Tibial nerve (tissue), 4 donors: ENCODE results near the gene COPS9.

Source experiments
- EP300 ChIP-seq, 2 donors: sonication (generic); formaldehyde crosslinking; IDR thresholded peaks; one replicate each; pipeline ENCODE4 v1.6.1; 2017; ENCODE audit warnings: antibody characterized with exemption in 2 of 2, mild to moderate bottlenecking in 1 of 2
- POLR2A ChIP-seq, 2 donors: fragments of 450-650 bp; IDR thresholded peaks; one replicate each; pipeline ENCODE4 v1.6.1; 2017; ENCODE audit warnings: antibody characterized with exemption in 2 of 2, mild to moderate bottlenecking in 2 of 2, moderate library complexity in 2 of 2
- TF ChIP-seq, protein P1 (sequence below), 5 experiments: fragments of 200-600 bp in 3 of 5; fragments of 450-650 bp in 2 of 5; sonication (generic) in 3 of 5; IDR thresholded peaks; one replicate each; pipeline ENCODE4 v1.5.1; 2016 to 2019; ENCODE audit warnings: antibody characterized with exemption in 5 of 5, mild to moderate bottlenecking in 3 of 5, moderate library complexity in 2 of 5

DNA sequence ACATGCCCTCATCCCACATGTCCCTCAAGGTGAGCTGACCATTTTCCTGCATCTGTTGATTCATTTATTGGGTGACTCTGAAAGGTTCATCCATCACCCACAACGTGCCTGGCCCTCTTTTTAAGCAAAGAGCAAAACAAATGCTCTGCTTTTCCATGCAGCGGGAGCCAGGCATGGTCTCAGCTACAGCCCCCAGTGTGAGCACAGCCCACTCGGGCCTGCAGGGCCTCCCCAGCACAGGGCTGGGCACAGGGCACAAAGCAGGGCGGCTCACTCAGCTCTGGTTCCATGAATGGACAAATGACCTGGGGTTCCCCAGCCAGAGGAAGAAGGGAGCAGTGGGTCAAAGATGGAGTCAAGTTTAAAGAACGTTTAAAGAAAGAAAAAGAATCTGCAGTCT lies 28.5 kb upstream of the COPS9 start:
- TF ChIP-seq, protein P1, sequence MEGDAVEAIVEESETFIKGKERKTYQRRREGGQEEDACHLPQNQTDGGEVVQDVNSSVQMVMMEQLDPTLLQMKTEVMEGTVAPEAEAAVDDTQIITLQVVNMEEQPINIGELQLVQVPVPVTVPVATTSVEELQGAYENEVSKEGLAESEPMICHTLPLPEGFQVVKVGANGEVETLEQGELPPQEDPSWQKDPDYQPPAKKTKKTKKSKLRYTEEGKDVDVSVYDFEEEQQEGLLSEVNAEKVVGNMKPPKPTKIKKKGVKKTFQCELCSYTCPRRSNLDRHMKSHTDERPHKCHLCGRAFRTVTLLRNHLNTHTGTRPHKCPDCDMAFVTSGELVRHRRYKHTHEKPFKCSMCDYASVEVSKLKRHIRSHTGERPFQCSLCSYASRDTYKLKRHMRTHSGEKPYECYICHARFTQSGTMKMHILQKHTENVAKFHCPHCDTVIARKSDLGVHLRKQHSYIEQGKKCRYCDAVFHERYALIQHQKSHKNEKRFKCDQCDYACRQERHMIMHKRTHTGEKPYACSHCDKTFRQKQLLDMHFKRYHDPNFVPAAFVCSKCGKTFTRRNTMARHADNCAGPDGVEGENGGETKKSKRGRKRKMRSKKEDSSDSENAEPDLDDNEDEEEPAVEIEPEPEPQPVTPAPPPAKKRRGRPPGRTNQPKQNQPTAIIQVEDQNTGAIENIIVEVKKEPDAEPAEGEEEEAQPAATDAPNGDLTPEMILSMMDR (IDR thresholded peaks at IDR 0.05): no peak
- TF ChIP-seq POLR2A (IDR thresholded peaks at IDR 0.05) (no peak), EP300 (IDR thresholded peaks at IDR 0.05) (no peak)
